Activated naive CD4-positive, alpha-beta T cell treated with anti-CD3 and anti-CD28 coated beads, Interleukin-2, amount 10 ng/mL, durations not matched to agents 7 days and 5 days (primary cell): ENCODE data around the gene RUFY2.

Experiments
- CTCF ChIA-PET: fragments of 350-600 bp; sonication (Branson Sonifier 250); formaldehyde crosslinking; loops from one replicate; lab custom pipeline; 2021; ENCODE audit warnings: antibody characterized with exemption; lab: Charles Lee
- DNase-seq: peaks from one replicate; pipeline ENCODE4 v3.0.0-alpha.2; 2020
- H3K27ac Mint-ChIP-seq: one replicate; pipeline ENCODE4 v1.8.0; 2021; ENCODE audit warnings: mild to moderate bottlenecking, moderate library complexity, mixed read lengths
- H3K27me3 Mint-ChIP-seq: one replicate; pipeline ENCODE4 v1.8.0; 2021; ENCODE audit warnings: mild to moderate bottlenecking, mixed read lengths
- H3K36me3 Mint-ChIP-seq: one replicate; pipeline ENCODE4 v1.8.0; 2021; ENCODE audit warnings: mixed read lengths
- H3K4me1 Mint-ChIP-seq: one replicate; pipeline ENCODE4 v1.8.0; 2021; ENCODE audit warnings: mixed read lengths
- H3K4me3 Mint-ChIP-seq: one replicate; pipeline ENCODE4 v1.8.0; 2021; ENCODE audit warnings: mild to moderate bottlenecking, moderate library complexity, mixed read lengths
- H3K9me3 Mint-ChIP-seq: one replicate; pipeline ENCODE4 v1.8.0; 2021; ENCODE audit warnings: mixed read lengths

RUFY2 gene

DNA sequence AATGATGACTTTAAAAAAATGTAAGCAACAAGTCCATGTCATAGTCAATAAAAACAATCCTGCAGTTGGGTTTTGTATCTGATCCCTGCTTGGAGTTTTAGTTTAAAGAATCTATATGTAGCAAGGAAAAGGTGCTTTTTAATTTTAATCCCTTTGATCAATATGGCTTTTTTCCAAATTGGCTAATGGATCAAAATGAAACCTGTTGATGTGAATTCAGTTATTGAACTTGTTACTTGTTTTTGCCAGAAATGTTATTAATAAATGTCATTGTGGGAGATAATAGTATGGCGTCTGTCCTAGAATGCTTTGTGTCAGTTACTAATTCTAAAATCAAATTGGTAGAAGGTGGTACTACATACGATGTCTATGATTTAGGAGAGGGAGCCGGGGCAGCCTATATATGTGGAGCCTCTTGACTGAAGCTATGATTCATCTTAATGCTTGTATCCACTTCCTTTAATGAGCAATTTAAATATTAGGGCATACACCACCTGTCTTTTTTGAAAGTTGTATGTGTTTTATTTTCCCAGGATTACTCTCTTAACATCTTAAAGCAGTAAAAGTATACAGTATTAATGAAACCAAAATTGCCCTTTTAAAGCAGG is 64.1 kb downstream of the RUFY2 start:
- H3K4me3 Mint-ChIP-seq, result no peak overlapping the region
- H3K36me3 Mint-ChIP-seq, result peaks cover 71% of the 10 kb centered on the region
- H3K27me3 Mint-ChIP-seq, result no peaks in the 10 kb centered on the region
- H3K4me1 Mint-ChIP-seq, result peaks cover 9% of the 10 kb centered on the region
- CTCF ChIA-PET, result interaction anchor here (0.7 to 1.0 kb wide), 2 partner anchors 9 to 487 kb away, joined by 3 read pairs; no protein-coding TSS in a partner anchor
- H3K9me3 Mint-ChIP-seq, result no peaks in the 10 kb centered on the region
- no peak for DNase-seq
- no peak overlapping the region for H3K27ac Mint-ChIP-seq

DNA sequence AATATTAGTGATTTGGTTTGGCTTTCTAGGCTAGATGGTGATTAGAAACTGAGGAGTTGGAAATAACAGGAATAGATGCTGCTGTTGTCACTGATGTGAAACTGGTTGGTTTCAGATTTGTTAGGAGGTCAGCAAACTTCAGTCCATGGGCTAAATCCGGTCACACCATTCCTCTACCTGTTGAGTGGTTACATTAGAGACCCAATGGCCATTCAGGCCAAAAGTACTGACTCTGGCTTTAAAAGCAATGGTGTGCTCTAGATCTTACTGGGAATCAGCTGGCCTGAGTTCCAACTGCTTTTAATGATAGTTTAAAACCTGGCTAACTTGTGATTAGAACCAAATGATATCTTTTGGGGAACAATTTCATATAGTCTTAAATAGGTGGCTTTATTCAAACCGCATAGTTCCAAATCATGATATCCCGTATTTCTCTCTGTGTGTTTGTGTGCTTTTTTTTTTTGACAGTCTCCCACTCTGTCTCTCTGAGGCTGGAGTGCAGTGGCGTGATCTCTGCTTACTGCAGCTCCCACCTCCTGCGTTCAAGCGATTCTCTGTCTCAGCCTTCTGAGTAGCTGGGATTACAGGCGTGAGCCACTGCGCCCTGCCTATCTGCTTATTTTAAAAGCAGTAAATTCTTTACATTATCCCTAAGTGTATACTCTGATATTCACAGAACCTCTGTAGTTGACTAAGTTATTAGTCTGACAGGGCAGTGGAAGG is 66.6 kb downstream of the RUFY2 start:
- peaks cover 75% of the 10 kb centered on the region for H3K36me3 Mint-ChIP-seq
- H3K4me3 Mint-ChIP-seq, result no peak overlapping the region
- no peaks in the 10 kb centered on the region for H3K9me3 Mint-ChIP-seq
- H3K27ac Mint-ChIP-seq, result no peak overlapping the region
- H3K27me3 Mint-ChIP-seq, result no peaks in the 10 kb centered on the region
- no peak for DNase-seq
- CTCF ChIA-PET, result interaction anchor here (0.6 to 1.6 kb wide), 3 partner anchors 10 to 200 kb away, joined by 3 to 6 read pairs (median 3); no protein-coding TSS in a partner anchor
- peaks cover 32% of the 10 kb centered on the region for H3K4me1 Mint-ChIP-seq

DNA sequence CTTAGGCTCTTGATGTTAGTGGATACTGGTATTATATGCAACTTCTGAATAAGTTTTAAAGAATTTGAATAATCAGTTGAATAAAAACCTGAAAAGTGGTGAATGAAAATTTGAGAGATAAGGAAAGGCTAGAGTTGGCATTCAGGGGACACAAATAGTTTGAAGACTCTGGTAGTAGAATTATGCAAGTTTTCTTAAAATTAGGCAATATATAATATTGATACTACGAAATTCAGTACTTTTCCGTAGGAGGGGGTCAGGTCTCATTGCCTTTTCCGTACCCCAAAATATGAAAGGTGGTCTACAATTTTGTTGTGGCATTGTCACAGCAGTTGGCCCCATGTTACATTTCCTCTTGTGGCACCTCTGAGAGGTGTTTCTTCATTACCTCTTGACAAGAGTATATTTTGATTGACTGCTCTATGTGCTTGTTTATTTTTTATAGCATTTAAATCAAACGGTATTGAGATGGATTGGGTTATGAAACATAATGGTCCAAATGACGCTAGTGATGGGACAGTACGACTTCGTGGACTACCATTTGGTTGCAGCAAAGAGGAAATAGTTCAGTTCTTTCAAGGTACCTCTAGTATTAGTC is 70.2 kb downstream of the RUFY2 start:
- H3K4me1 Mint-ChIP-seq, result peaks cover 45% of the 10 kb centered on the region
- H3K27me3 Mint-ChIP-seq, result peaks cover 7% of the 10 kb centered on the region
- no peak for DNase-seq
- H3K9me3 Mint-ChIP-seq, result no peaks in the 10 kb centered on the region
- H3K27ac Mint-ChIP-seq, result no peak overlapping the region
- H3K36me3 Mint-ChIP-seq, result peaks cover 77% of the 10 kb centered on the region
- H3K4me3 Mint-ChIP-seq, result peak overlapping the region; percentile 50
- CTCF ChIA-PET, result no interaction called here

GRCh38 chr10:68334672-68335467 is 72.2 kb downstream of the RUFY2 start:
- Mint-ChIP-seq H3K36me3 (peaks cover 63% of the 10 kb centered on the region), H3K27me3 (peaks cover 14% of the 10 kb centered on the region), H3K4me1 (peaks cover 59% of the 10 kb centered on the region), H3K9me3 (no peaks in the 10 kb centered on the region), H3K4me3 (peak overlapping the region; percentile 100), H3K27ac (peak overlapping the region; percentile 100)
- DNase-seq, result no peak
- CTCF ChIA-PET, result interaction anchor here (2.0 to 2.2 kb wide), 2 partner anchors 13 to 122 kb away, joined by 8 to 9 read pairs; no protein-coding TSS in a partner anchor

- Mint-ChIP-seq H3K9me3 (no peaks in the 10 kb centered on the region), H3K27ac (peak overlapping the region; percentile 100), H3K4me3 (peak overlapping the region; percentile 100), H3K27me3 (peaks cover 14% of the 10 kb centered on the region), H3K4me1 (peaks cover 63% of the 10 kb centered on the region), H3K36me3 (peaks cover 54% of the 10 kb centered on the region)
- CTCF ChIA-PET, result interaction anchor here (0.6 to 2.2 kb wide), 7 partner anchors 14 to 177 kb away, joined by 3 to 9 read pairs (median 3); partner anchors contain the start of gene RUFY2
- DNase-seq, result no peak
Observed at GRCh38 chr10:68333440-68334431, 73.3 kb downstream of the RUFY2 start.

GRCh38 chr10:68333058-68333395 is 74.0 kb downstream of the RUFY2 start:
- H3K4me1 Mint-ChIP-seq, result peaks cover 65% of the 10 kb centered on the region
- peaks cover 50% of the 10 kb centered on the region for H3K36me3 Mint-ChIP-seq
- peak overlapping the region; percentile 100 for H3K4me3 Mint-ChIP-seq
- CTCF ChIA-PET, result interaction anchor here (0.7 to 2.2 kb wide), 6 partner anchors 15 to 120 kb away, joined by 3 to 9 read pairs (median 4); partner anchors contain the start of gene RUFY2
- no peaks in the 10 kb centered on the region for H3K9me3 Mint-ChIP-seq
- H3K27me3 Mint-ChIP-seq, result peaks cover 14% of the 10 kb centered on the region
- peak overlapping the region; percentile 100 for H3K27ac Mint-ChIP-seq
- DNase-seq, result no peak

DNA sequence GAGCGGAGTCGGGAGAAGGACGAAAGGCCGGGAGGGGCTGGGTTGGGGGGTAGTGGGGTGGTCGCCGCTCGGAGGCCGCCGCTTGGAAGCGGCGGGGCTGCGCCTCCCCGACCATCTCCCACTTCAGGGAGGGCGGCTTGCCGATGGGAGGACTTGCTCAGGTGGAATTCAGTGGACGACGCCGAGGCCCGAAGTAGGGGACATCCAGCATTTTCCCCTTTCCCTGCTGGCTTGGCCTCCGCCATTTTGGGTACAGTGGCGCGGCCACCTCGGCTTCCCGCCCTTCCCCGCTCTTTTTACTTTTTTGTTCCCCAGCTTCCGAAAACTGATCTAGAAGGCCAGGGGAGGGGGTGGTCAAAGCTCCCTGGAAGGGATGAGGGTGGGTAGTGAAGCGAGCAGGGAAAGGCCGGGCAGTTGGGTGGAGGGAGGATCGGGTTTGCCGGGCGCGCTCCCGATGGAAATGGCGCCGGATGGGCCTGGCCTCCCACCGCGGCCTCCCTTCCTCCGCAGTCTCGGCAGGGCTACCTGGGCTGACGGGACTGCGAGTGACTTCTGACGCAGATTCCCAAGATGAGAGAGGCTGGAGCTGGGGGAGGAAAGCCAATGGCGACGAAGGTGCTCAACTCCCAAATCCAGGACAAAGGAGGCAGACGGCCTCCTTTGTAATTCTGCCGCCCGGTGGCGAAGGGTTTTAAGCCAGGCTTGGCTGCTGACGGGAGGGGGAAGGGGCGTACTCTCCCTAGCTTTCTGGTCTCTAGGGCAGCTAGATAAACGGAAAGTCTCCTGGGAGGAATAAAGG is 74.6 kb downstream of the RUFY2 start, which contains the start of gene PBLD:
PBLD (minus strand) TSS at position 670 of the 799 bp plus-strand sequence. CDS start 26,084 bp downstream, outside the sequence.
- Mint-ChIP-seq H3K27me3 (peaks cover 14% of the 10 kb centered on the region), H3K9me3 (no peaks in the 10 kb centered on the region), H3K27ac (peak within 1 kb of the TSS; percentile 100), H3K36me3 (peaks cover 46% of the 10 kb centered on the region), H3K4me3 (peak within 1 kb of the TSS; percentile 100), H3K4me1 (peaks cover 60% of the 10 kb centered on the region)
- DNase-seq, result peak; percentile 72
- CTCF ChIA-PET, result interaction anchor here (0.8 to 2.2 kb wide), 6 partner anchors 15 to 120 kb away, joined by 3 to 9 read pairs (median 4); partner anchors contain the start of gene RUFY2

DNA sequence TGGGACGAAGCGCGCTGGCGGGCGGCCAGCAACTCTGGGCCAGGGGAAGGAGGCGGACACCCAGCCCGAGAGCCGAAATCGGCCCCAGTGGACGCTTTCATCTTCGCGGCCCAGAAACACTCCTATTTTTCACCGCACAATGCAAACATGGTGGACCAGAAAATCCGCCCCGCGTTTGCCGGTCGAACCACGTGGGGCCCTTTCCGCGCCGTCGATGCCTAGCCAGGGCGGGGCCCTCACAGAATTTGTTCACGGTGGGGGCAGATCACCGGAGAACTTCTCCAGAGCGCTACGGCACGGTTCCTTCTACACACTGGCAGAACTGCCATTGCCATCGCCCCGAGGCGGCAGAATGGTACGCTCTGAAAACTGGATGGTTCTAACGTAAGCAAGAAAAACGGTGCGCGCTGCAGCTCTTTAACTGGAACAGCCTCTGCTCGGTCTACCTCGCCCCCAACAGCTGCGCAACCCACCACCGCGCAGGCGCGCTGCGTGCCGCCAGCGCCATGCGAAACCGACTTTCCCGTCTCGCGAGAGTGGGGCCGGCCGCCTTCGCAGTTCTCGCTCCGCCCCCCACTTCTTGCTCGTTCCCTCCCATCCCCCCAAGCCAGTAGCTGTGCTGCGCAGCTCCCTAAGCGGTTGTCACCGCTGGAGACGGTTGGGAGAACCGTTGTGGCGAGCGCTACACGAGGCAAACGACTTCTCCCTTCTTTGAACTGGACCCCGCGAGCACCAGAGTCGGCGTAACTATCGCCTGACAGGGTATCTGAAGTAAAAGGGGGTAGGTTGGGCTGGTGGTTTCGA is 75.4 kb downstream of the RUFY2 start, which contains the start of gene HNRNPH3:
HNRNPH3 (plus strand) TSS at position 610 of the 804 bp plus-strand sequence. CDS start 5,158 bp downstream, outside the sequence.
- Mint-ChIP-seq H3K27me3 (peaks cover 14% of the 10 kb centered on the region), H3K4me3 (peak within 1 kb of the TSS; percentile 100), H3K27ac (peak within 1 kb of the TSS; percentile 100), H3K9me3 (no peaks in the 10 kb centered on the region), H3K36me3 (peaks cover 42% of the 10 kb centered on the region), H3K4me1 (peaks cover 53% of the 10 kb centered on the region)
- CTCF ChIA-PET, result interaction anchor here (0.8 to 1.9 kb wide), 3 partner anchors 17 to 119 kb away, joined by 3 to 5 read pairs (median 4); no protein-coding TSS in a partner anchor
- DNase-seq, result peak; percentile 99

- CTCF ChIA-PET, result interaction anchor here (1.2 to 1.9 kb wide), 2 partner anchors 16 to 17 kb away, joined by 4 to 5 read pairs; no protein-coding TSS in a partner anchor
- Mint-ChIP-seq H3K9me3 (no peaks in the 10 kb centered on the region), H3K27ac (peak overlapping the region; percentile 100), H3K36me3 (peaks cover 37% of the 10 kb centered on the region), H3K4me1 (peaks cover 46% of the 10 kb centered on the region), H3K27me3 (peaks cover 14% of the 10 kb centered on the region), H3K4me3 (peak overlapping the region; percentile 100)
- DNase-seq, result peak; percentile 26
Observed at GRCh38 chr10:68330852-68331454, 76.1 kb downstream of the RUFY2 start.

DNA sequence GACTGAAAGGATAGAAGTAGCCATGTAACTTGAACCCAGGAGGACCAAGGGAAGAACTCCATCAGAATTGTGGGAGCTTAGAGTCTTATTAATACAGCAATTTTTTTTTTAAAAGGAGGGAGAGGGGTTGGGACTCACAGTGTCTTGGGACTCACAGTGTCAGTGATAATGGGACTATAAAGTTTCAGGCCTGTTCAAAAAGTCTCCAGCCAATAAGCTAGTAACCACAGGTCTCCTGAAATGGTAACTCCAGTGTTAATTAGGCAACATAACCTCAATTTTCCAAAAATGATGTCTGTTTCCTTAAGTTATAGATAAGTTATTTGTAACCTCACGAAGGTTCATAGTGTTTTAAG is 77.6 kb downstream of the RUFY2 start:
- Mint-ChIP-seq H3K4me1 (peaks cover 32% of the 10 kb centered on the region), H3K36me3 (peaks cover 24% of the 10 kb centered on the region), H3K4me3 (no peak overlapping the region), H3K9me3 (no peaks in the 10 kb centered on the region), H3K27me3 (peaks cover 14% of the 10 kb centered on the region), H3K27ac (peak overlapping the region; percentile 38)
- CTCF ChIA-PET, result interaction anchor here (0.6 to 1.2 kb wide), 3 partner anchors 15 to 277 kb away, joined by 3 to 4 read pairs (median 3); no protein-coding TSS in a partner anchor
- DNase-seq, result no peak
